IMR-90 (cell line): ENCODE data around the gene SYCP1. TPM values are rescaled to one million over a fixed set of nuclear protein-coding genes. Genes with fewer than 3 reads are reported as not detected.

ENCODE experiments used
- ATAC-seq: fragments of 200-7000 bp; cut with Tn5 transposase; 2 replicates; pipeline ENCODE4 v1.9.1; 2020; ENCODE audit warnings: low read depth, mild to moderate bottlenecking, moderate library complexity
- BruUV-seq: library from RNA; stranded (reverse); fragments of 400-500 nt; replicated peaks from 2 replicates; lab custom pipeline; 2021; lab: Mats Ljungman, UMichigan
- CTCF ChIA-PET: fragments of 300-600 bp; formaldehyde crosslinking; extraction: SDS; loops from one replicate; lab custom pipeline; 2021; ENCODE audit warnings: antibody characterized with exemption; lab: Yijun Ruan, JAX
- POLR2A ChIA-PET: fragments of 300-600 bp; sonication (Branson Sonifier 250); formaldehyde crosslinking; loops from one replicate; lab custom pipeline; 2022; ENCODE audit warnings: antibody characterized with exemption; ENCODE audit not compliant: unreplicated experiment; lab: Charles Lee
- DNase-seq: peaks from one replicate; pipeline ENCODE4 v3.0.0; 2013
- H2AFZ ChIP-seq: replicated peaks from 2 replicates; pipeline ENCODE3; 2013; ENCODE audit warnings: low read length, mild to moderate bottlenecking; ENCODE audit not compliant: poor library complexity
- H2AK5ac ChIP-seq: 2 replicates; pipeline ENCODE4 v1.6.1; 2013; ENCODE audit warnings: low read depth, low read length, inconsistent platforms
- H2AK9ac ChIP-seq: replicated peaks from 2 replicates; pipeline ENCODE3; 2013; ENCODE audit warnings: mild to moderate bottlenecking, low read depth, low read length, moderate library complexity; ENCODE audit not compliant: poor library complexity
- H2BK120ac ChIP-seq: 2 replicates; pipeline ENCODE4 v1.6.1; 2013; ENCODE audit warnings: low read depth, low read length, inconsistent platforms
- H2BK15ac ChIP-seq: 3 replicates; pipeline ENCODE4 v1.6.1; 2013; ENCODE audit warnings: low read depth, low read length, inconsistent platforms
- H2BK20ac ChIP-seq: 2 replicates; pipeline ENCODE4 v1.6.1; 2013; ENCODE audit warnings: low read depth, mild to moderate bottlenecking, inconsistent platforms, low read length, moderate library complexity
- H2BK5ac ChIP-seq: 2 replicates; pipeline ENCODE4 v1.6.1; 2013; ENCODE audit warnings: mild to moderate bottlenecking, low read depth, low read length, inconsistent platforms; ENCODE audit not compliant: poor library complexity, severe bottlenecking
- H3K14ac ChIP-seq: replicated peaks from 2 replicates; pipeline ENCODE4 v1.6.1; 2013; ENCODE audit warnings: low read depth, low read length, inconsistent platforms
- H3K18ac ChIP-seq: 2 replicates; pipeline ENCODE4 v1.6.1; 2013; ENCODE audit warnings: low read depth, low read length, control low read depth
- H3K23ac ChIP-seq: 2 replicates; pipeline ENCODE4 v1.6.1; 2013; ENCODE audit warnings: low read depth, low read length, inconsistent platforms
- H3K27ac ChIP-seq: 2 replicates; pipeline ENCODE4 v1.5.1; 2013; ENCODE audit warnings: mild to moderate bottlenecking, control low read depth, low read length; ENCODE audit not compliant: insufficient read depth
- H3K27me3 ChIP-seq: 2 replicates; pipeline ENCODE4 v1.6.1; 2013; ENCODE audit warnings: low read length; ENCODE audit not compliant: control insufficient read depth, insufficient read depth
- H3K36me3 ChIP-seq: 2 replicates; pipeline ENCODE4 v1.6.1; 2013; ENCODE audit warnings: low read length, mixed read lengths; ENCODE audit not compliant: control insufficient read depth, insufficient read depth
- H3K4ac ChIP-seq: 2 replicates; pipeline ENCODE4 v1.6.1; 2013; ENCODE audit warnings: low read depth, low read length, inconsistent platforms
- H3K4me1 ChIP-seq: 2 replicates; pipeline ENCODE4 v1.6.1; 2013; ENCODE audit warnings: low read length, mixed read lengths; ENCODE audit not compliant: control insufficient read depth, insufficient read depth
- H3K4me2 ChIP-seq: 2 replicates; pipeline ENCODE4 v1.6.1; 2013; ENCODE audit warnings: low read depth, mild to moderate bottlenecking, control low read depth, low read length, moderate library complexity
- H3K4me3 ChIP-seq: 2 replicates; pipeline ENCODE4 v1.5.1; 2013; ENCODE audit warnings: low read depth, mild to moderate bottlenecking, control low read depth, low read length, moderate library complexity; ENCODE audit not compliant: insufficient read depth
- H3K56ac ChIP-seq: 2 replicates; pipeline ENCODE4 v1.6.1; 2013; ENCODE audit warnings: low read length, inconsistent platforms; ENCODE audit not compliant: insufficient read depth; ENCODE audit errors: extremely low read depth
- H3K79me1 ChIP-seq, 2 experiments: 2 replicates each; pipeline ENCODE4 v1.6.1; 2013; ENCODE audit warnings: low read length in 2 of 2, inconsistent platforms in 1 of 2, low read depth in 1 of 2
- H3K9ac ChIP-seq: 2 replicates; pipeline ENCODE4 v1.6.1; 2013; ENCODE audit warnings: low read depth, low read length, control low read depth
- H3K9me1 ChIP-seq: 2 replicates; pipeline ENCODE4 v1.6.1; 2013; ENCODE audit warnings: low read length, inconsistent platforms; ENCODE audit not compliant: insufficient read depth
- H3K9me3 ChIP-seq: 2 replicates; pipeline ENCODE4 v1.6.1; 2013; ENCODE audit warnings: low read length; ENCODE audit not compliant: control insufficient read depth, insufficient read depth
- H4K20me1 ChIP-seq: 2 replicates; pipeline ENCODE4 v1.6.1; 2013; ENCODE audit warnings: low read length, inconsistent platforms; ENCODE audit not compliant: insufficient read depth
- H4K5ac ChIP-seq: 2 replicates; pipeline ENCODE4 v1.6.1; 2013; ENCODE audit warnings: mild to moderate bottlenecking, low read depth, low read length, control low read depth
- H4K8ac ChIP-seq, 2 experiments: 2 replicates each; pipeline ENCODE4 v1.6.1; 2013; ENCODE audit warnings: low read depth in 2 of 2, low read length in 2 of 2, control low read depth in 1 of 2, inconsistent platforms in 1 of 2
- H4K91ac ChIP-seq: 2 replicates; pipeline ENCODE4 v1.6.1; 2013; ENCODE audit warnings: low read depth, low read length, inconsistent platforms; ENCODE audit not compliant: insufficient read depth
- BHLHE40 ChIP-seq: fragments of 150-350 bp; IDR thresholded peaks from 2 replicates; pipeline ENCODE4 v1.6.1; 2016; ENCODE audit warnings: mild to moderate bottlenecking, low read depth, low read length
- CEBPB ChIP-seq: IDR thresholded peaks from 2 replicates; pipeline ENCODE4 v1.6.1; 2012; ENCODE audit warnings: low read depth, low read length, improper control_type of control experiment
- CHD1 ChIP-seq: IDR thresholded peaks from 2 replicates; pipeline ENCODE4 v1.6.1; 2012; ENCODE audit warnings: low read depth, low read length, improper control_type of control experiment
- ELK1 ChIP-seq: fragments of 150-350 bp; IDR thresholded peaks from 2 replicates; pipeline ENCODE4 v1.6.1; 2016; ENCODE audit warnings: low read depth, mild to moderate bottlenecking, low read length, moderate library complexity, borderline replicate concordance
- FOS ChIP-seq: fragments of 150-350 bp; IDR thresholded peaks from 2 replicates; pipeline ENCODE4 v1.6.1; 2016; ENCODE audit warnings: low read depth, low read length
- MAFK ChIP-seq: IDR thresholded peaks from 2 replicates; pipeline ENCODE4 v1.6.1; 2012; ENCODE audit warnings: low read depth, low read length, improper control_type of control experiment
- MAZ ChIP-seq: IDR thresholded peaks from 2 replicates; pipeline ENCODE4 v1.6.1; 2012; ENCODE audit warnings: low read depth, mild to moderate bottlenecking, low read length, improper control_type of control experiment, moderate library complexity, borderline replicate concordance
- MXI1 ChIP-seq: IDR thresholded peaks from 2 replicates; pipeline ENCODE4 v1.6.1; 2012; ENCODE audit warnings: low read depth, mild to moderate bottlenecking, low read length, moderate library complexity, borderline replicate concordance
- NFE2L2 ChIP-seq: fragments of 150-350 bp; IDR thresholded peaks from 2 replicates; pipeline ENCODE4 v1.6.1; 2016; ENCODE audit warnings: low read depth, mild to moderate bottlenecking, low read length
- POLR2A ChIP-seq: IDR thresholded peaks from 2 replicates; pipeline ENCODE4 v1.6.1; 2012; ENCODE audit warnings: mild to moderate bottlenecking, low read depth, low read length
- RAD21 ChIP-seq: IDR thresholded peaks from 2 replicates; pipeline ENCODE4 v1.6.1; 2012; ENCODE audit warnings: low read length, improper control_type of control experiment
- RCOR1 ChIP-seq: IDR thresholded peaks from 2 replicates; pipeline ENCODE4 v1.6.1; 2012; ENCODE audit warnings: mild to moderate bottlenecking, low read length, improper control_type of control experiment; ENCODE audit not compliant: insufficient replicate concordance
- RFX5 ChIP-seq: IDR thresholded peaks from 2 replicates; pipeline ENCODE4 v1.8.0; 2012; ENCODE audit warnings: low read depth, mild to moderate bottlenecking, low read length, moderate library complexity
- SMC3 ChIP-seq: fragments of 150-350 bp; IDR thresholded peaks from 2 replicates; pipeline ENCODE4 v1.6.1; 2016; ENCODE audit warnings: low read depth, mild to moderate bottlenecking, antibody characterized with exemption, low read length, moderate library complexity
- USF2 ChIP-seq: fragments of 150-350 bp; IDR thresholded peaks from 2 replicates; pipeline ENCODE4 v1.6.1; 2017; ENCODE audit warnings: mild to moderate bottlenecking, antibody characterized with exemption, low read length, low read depth
- WGBS, 2 experiments: methylation state at CpG; one replicate each; pipeline versions ENCODE4 v1.1.5 to v1.1.7; 2013; ENCODE audit warnings: missing lambda C conversion rate in 2 of 2; ENCODE audit not compliant: insufficient read length in 1 of 2; ENCODE audit errors: extremely low coverage in 2 of 2; 5-methylcytosine and 5-hydroxymethylcytosine counted together
- dilution Hi-C: fragments of 300-500 bp; cut with HindIII; formaldehyde crosslinking; loops from one replicate; pipeline ENCODE4 v1.14.3; 2018; ENCODE audit warnings: low sequenced_read_pairs; ENCODE audit not compliant: unreplicated experiment
- in situ Hi-C: fragments of 300-500 bp; cut with MboI; formaldehyde crosslinking; loops from 3 replicates; pipeline ENCODE4 v1.14.3; 2019; ENCODE audit warnings: low sequenced_read_pairs, inconsistent platforms, mixed read lengths
- intact Hi-C: fragments of 100-400 bp; cut with micrococcal nuclease; formaldehyde crosslinking; loops from 2 replicates; pipeline ENCODE4 v1.10.0; 2022
- polyA plus RNA-seq, 3 experiments: library from polyadenylated mRNA; depleted of rRNA; stranded (reverse); fragments of >200 nt; gene quantifications; 2 replicates each; pipeline ENCODE4 v1.2.3, GENCODE V29; 2012; ENCODE audit warnings: low replicate concordance in 1 of 3
- total RNA-seq: library from RNA; depleted of rRNA; stranded (reverse); fragments of >200 nt; gene quantifications from 2 replicates; pipeline ENCODE4 v1.2.3, GENCODE V29; 2012
- TF ChIP-seq, protein P1 (sequence below): conservative IDR thresholded peaks from 2 replicates; pipeline ENCODE4 v1.5.1; 2012; ENCODE audit warnings: mild to moderate bottlenecking, low read depth, low read length, improper control_type of control experiment

The SYCP1 gene
- total and polyA plus RNA-seq, 2 of the 4 experiments (the other 2 are of a cell fraction) = not detected

GRCh38 chr1:114903480-114903879 is 48.8 kb downstream of the SYCP1 start:
- Histone ChIP-seq H3K9ac (no peak overlapping the region), H2BK20ac (no peak overlapping the region), H3K27me3 (no peaks in the 10 kb centered on the region), H3K79me1 (no peaks in the 10 kb centered on the region), H3K18ac (no peak overlapping the region), H3K27ac (no peak overlapping the region), H3K4me1 (no peaks in the 10 kb centered on the region), H3K9me3 (no peaks in the 10 kb centered on the region), H3K4me3 (no peak overlapping the region), H3K56ac (no peak overlapping the region), H2BK5ac (no peak overlapping the region), H2BK15ac (no peak overlapping the region), H2AK5ac (no peak overlapping the region), H4K8ac (no peak overlapping the region), H2BK120ac (no peak overlapping the region), H3K9me1 (no peaks in the 10 kb centered on the region), H3K23ac (no peak overlapping the region), H4K5ac (no peak overlapping the region), H2AFZ (no peak overlapping the region), H2AK9ac (no peak overlapping the region), H3K4ac (no peak overlapping the region), H4K20me1 (no peaks in the 10 kb centered on the region), H4K91ac (no peak overlapping the region), H3K36me3 (no peaks in the 10 kb centered on the region), H3K14ac (no peak overlapping the region), H3K4me2 (no peak overlapping the region)
- CTCF ChIA-PET = no interaction called here
- dilution Hi-C loops = no loop called here
- intact Hi-C loops = no loop called here
- ATAC-seq = no peak
- WGBS, 2 experiments = no CpG with 5 or more reads among the region's 1 CpG
- POLR2A ChIA-PET = no interaction called here
- in situ Hi-C loops = no loop called here
- DNase-seq = no peak
- TF ChIP-seq POLR2A = no peak
- TF ChIP-seq MAZ = no peak
- TF ChIP-seq RFX5 = no peak
- TF ChIP-seq SMC3 = no peak
- no peak for TF ChIP-seq RAD21
- TF ChIP-seq ELK1 = no peak
- no peak for TF ChIP-seq BHLHE40
- no peak for TF ChIP-seq USF2
- TF ChIP-seq MXI1 = no peak
- no peak for TF ChIP-seq NFE2L2
- no peak for TF ChIP-seq CEBPB
- no peak for TF ChIP-seq CHD1
- TF ChIP-seq, protein P1, sequence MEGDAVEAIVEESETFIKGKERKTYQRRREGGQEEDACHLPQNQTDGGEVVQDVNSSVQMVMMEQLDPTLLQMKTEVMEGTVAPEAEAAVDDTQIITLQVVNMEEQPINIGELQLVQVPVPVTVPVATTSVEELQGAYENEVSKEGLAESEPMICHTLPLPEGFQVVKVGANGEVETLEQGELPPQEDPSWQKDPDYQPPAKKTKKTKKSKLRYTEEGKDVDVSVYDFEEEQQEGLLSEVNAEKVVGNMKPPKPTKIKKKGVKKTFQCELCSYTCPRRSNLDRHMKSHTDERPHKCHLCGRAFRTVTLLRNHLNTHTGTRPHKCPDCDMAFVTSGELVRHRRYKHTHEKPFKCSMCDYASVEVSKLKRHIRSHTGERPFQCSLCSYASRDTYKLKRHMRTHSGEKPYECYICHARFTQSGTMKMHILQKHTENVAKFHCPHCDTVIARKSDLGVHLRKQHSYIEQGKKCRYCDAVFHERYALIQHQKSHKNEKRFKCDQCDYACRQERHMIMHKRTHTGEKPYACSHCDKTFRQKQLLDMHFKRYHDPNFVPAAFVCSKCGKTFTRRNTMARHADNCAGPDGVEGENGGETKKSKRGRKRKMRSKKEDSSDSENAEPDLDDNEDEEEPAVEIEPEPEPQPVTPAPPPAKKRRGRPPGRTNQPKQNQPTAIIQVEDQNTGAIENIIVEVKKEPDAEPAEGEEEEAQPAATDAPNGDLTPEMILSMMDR = no peak
- TF ChIP-seq MAFK = no peak
- no peak for TF ChIP-seq FOS
- TF ChIP-seq RCOR1 = no peak
- no TSS peak for BruUV-seq
